Measurements from ENCODE around the gene DMRTA1.
A peak's percentile ranks its signal among the peaks of the same experiment; 100 is the strongest.
"Not testable (repeated sequence)": the region's sequence is repeated elsewhere in the genome, so short reads cannot be mapped to it uniquely, and the experiment has no call there.

DMRTA1 gene, protein sequence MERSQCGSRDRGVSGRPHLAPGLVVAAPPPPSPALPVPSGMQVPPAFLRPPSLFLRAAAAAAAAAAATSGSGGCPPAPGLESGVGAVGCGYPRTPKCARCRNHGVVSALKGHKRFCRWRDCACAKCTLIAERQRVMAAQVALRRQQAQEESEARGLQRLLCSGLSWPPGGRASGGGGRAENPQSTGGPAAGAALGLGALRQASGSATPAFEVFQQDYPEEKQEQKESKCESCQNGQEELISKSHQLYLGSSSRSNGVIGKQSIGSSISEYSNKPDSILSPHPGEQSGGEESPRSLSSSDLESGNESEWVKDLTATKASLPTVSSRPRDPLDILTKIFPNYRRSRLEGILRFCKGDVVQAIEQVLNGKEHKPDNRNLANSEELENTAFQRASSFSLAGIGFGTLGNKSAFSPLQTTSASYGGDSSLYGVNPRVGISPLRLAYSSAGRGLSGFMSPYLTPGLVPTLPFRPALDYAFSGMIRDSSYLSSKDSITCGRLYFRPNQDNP

DNA sequence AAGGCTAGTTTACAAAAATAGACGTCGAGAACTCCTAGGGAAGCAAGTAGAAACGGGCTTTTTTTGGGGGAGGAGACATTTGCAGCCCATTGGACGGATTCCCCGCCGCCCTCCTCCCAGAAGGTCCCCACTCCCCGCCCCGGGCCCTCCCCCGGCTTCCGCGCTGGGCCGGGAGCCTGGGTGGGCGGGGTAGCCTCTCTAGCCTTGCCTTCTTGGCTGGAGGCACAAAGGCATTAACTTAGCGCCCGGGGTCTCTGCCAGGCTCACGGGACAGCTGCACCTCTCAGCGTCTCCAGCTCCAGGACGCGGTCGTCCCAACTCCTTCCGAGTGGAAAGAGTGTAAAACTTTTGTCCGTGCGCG lies at the start of gene DMRTA1:
TSS of gene DMRTA1 (plus strand) at position 236 of the 361 bp plus-strand sequence. CDS start 242 bp downstream, outside the sequence.
- peak; percentile 75 for DNase-seq

DNA sequence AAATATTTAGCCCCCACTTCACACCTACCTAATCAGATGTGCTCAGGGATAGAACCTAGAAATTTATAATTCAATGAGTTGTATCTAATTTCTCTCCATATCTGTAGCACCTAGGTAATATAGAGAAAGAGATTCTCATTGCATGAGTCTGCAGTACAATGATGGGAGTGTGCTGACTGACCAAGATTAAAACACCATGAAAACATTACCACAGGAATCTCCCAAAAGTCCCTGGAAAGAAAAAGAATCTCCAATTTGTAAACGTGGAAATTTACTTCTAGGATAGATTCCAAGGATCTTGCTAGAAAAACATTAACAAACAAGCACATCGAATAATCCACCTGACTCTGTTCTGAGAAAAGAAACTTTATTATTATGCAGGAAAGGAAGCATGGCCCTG lies 45.0 kb upstream of the DMRTA1 start:
- no peak for DNase-seq

DNA sequence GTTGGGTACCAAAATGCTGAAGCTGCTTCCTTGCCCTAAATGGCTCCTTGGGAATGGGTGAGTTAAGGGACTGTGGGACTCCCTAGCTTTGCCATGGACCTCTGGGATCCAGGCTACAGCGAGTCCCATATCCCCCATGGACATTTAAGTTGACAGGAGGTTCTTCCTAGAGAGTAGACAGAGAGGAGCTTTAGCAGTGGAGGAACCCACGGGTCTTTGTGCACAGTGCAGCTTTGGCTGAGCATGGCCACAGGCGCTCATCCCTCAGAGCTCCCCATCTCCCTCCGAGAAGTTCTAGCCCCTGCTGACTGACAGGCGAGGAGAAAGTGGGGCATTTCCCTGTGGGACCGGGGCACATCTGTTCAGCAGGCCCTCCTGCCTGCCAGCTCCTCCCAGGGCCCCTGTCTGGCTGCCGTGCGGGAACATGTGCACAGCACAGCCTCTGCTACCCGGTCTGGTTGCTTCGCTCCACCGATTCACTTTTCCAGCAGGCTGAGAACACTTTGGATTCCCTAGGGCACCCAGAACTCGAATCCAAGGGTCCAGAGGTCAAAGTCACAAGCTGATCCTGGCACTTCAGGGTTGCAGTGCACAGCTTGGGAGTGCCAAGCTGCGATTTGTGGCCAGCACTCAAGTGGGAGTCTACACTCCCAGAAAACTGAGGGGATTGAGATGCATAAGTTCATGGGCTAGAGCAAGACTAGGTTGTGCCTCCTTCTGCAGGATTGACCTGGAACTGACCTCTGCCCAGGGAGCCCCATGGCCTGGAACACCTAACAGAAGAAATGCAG lies 40.6 kb upstream of the DMRTA1 start:
- no peak for DNase-seq

DNA sequence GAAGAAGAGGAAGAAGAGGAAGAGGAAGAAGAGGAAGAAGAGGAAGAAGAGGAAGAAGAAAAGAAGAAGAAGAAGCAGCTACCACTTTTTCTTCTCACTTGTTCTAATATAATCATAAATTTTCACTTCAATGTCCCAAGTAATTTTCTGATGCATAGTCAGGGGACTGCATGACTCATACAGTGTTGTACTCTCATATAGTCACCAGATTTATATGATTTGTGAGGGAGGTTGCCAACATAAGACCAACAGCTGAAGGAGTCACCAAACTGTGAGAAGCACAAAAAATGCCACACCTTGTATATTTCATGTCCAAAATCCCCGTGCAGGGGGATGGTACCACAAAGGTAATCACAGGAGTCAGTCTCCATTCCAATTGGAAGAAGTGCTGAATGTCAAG lies 32.7 kb upstream of the DMRTA1 start:
- no peak for DNase-seq

DNA sequence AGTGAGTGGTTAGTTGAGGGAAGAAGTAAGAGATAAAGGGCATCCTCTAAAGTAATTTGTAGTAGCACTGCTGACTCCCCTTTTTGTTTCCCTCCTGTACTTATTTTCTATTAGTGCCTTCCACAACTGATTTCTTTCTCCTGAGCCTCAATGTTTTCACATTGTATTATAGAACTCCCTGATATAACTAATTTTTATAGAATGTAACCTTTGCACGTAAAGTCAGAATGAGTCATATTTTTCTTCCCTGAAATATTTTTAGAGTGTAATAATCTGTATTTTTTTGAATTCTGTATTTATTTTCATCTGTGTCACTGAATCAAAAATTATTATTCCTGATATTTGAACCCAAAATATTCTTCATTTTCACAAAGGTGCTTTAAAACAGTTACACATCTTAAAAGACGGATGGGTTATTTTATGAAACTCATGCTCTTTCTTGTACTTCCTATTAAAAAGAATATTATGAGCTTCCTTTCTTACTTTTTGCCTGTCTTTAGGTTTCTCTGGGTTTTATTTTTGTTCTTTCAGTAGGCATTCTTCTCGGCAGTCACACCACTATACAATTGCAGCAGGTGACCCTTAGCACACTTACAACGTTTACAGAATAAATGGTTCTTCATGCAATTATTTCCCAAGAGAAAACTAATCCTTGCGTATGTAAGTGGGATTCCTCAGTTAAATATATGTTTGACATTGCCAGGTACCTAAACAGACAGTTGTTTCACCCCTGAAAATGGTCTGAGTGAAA lies 30.5 kb upstream of the DMRTA1 start:
- no peak for DNase-seq

DNA sequence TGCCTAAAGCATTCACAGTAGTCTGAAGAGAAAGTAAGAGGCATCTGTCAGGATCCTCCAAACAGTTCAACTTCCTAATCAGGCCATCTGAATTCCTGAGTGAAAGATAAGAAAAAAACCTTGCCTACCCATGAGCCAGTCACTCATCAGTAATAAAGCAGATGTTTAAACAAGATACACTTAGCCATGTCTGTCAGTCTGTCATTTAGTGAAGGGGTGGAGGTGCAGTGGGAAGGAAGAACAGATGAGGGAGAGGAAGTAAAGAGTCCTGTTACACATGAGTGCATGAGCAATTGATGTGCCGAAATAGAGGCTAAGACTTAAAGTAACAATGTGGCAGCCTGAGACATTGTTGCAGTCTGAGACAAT lies 29.9 kb upstream of the DMRTA1 start:
- no peak for DNase-seq

DNA sequence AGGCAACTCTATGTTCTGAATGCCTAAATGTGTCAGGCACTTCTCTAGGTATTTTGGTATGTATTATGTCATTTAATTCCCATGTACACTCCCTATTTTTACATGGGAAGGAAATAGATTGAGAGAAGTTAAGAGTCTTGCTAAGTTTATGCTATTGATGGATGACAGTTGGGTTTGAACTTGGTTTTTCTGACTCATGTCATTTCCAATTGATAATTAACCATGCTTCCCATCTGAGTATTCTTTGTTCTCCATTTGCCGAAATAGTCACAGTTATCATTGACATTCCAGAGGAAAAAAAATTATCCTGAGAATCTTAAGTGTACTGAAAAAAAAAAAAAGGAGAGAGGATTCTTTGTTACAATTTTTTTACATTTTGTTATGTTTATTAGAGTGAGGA lies 23.1 kb upstream of the DMRTA1 start:
- no peak for DNase-seq

DNA sequence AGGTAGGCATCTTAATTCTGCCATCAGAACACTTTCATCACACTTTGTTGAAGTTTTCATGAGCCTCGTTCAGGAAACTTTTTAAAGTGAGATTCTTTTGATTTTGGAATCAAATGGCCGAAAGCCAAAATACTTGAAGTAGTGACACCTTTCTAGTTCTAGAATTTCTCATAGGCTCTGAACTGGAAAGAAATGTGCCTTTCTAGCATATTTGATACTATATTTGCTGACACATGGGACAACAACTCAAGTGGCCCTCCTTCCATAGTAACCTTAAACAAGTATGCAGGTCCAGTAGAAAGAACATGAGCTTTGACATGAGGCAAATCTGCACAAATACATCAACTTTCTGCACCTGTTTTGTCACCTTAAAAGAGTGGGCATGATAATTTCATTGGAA lies 22.0 kb upstream of the DMRTA1 start:
- DNase-seq, result no peak

DNA sequence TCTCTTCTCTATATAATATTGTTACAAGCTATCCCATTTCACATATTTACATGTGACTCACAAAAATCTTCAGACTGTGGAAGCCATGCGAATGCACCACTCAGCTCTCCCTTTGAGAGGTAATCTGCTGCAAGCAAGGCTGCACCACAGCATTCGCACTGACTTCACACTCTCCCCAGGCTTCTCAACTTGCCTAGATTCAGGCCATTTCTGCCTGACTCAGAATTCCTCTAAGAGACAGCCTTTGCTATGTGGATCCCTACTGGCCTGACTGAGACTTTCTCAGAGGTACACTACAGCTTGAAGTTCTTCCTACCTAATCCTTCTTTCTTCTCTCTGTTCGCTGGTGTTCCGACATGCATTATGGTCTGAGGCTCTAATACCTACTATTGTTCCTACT lies 21.1 kb upstream of the DMRTA1 start:
- DNase-seq, result no peak

DNA sequence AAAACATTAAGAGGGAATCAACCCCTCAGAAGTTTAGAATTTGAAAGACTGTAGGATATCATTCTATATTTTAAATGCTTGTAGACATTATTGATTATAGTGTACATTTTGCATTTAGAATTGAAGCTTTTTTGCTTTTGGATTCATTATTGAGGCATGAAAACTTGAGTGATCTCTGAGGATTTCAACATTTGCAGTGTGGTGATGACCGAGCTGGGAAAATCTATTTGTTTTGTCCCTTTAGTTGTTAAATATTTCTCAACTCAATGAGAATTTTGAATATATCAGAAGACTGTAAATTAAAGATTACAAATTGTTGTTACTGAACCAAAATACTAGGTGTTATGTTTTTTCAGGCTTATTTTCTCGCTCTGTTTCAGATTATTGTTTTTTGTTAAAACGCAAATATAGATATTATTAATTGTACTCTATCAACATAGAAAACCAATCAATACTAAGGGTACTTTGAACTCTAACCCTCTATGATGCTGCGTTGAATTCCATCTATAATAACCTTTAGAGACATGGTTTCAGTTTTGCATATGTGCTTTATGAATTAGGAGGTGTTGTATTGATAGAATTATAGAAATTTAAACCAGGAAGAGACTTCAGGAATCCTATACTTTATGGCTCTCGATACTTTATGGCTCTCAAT lies 19.3 kb upstream of the DMRTA1 start:
- DNase-seq, result no peak

DNA sequence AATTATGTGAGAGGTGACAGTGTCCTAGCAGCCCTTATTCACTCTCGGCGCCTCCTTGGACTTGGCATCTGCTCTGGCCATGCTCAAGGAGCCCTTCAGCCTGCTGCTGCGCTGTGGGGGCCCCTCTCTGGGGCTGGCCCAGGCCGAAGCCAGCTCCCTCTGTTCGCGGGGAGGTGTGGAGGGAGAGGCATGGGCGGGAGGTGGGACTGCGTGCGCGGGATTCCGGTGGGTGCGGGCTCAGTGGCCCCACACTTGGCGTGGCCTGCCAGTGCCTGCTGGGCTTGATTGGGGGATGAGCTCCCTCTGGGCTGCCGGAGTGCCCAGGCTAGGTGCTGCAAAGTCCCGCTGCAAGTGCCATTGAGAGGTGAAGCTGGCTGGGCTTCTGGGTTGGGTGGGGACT lies 12.9 kb upstream of the DMRTA1 start:
- no peak for DNase-seq

DNA sequence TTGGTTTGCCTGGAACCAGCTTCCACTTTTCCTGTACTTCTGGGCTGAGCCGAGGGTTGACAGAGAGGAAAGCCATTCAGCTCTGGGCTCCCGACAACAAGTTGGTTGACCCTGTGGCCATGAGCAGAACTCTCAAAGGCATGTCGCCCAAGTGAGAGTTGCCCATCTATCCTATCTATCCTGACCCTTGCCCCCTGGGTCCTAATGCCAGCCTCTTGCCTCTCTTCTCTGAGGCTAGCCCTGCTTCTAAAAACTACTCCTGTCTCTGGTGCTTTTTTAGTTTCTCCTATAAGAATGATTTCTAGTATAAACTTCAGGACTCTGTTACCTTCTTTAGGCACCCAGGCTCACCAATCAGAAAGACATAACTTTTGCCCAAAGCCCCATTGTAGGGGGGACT lies 11.4 kb upstream of the DMRTA1 start:
- DNase-seq, result not testable (repeated sequence)

DNA sequence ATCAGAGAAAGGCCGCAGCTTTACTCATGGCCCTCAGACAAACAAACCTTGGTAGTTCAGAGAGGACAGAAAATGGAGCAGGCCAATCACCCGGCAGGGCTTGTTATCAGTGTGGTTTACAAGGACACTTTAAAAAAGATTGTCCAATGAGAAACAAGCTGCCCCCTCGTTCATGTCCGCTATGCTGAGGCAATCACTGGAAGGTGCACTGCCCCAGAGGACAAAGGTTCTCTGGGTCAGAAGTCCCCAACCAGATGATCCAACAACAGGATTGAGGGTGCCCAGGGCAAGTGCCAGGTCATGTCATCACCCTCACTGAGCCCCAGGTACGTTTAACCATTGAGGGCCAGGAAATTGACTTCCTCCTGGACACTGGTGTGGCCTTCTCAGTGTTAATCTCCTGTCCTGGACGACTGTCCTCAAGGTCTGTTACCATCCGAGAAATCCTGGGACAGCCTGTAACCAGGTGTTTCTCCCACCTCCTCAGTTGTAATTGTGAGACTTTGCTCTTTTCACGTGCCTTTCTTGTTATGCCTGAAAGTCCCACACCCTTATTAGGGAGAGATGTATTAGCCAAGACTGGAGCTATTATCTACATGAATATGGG lies 9.1 kb upstream of the DMRTA1 start:
- not testable (repeated sequence) for DNase-seq

DNA sequence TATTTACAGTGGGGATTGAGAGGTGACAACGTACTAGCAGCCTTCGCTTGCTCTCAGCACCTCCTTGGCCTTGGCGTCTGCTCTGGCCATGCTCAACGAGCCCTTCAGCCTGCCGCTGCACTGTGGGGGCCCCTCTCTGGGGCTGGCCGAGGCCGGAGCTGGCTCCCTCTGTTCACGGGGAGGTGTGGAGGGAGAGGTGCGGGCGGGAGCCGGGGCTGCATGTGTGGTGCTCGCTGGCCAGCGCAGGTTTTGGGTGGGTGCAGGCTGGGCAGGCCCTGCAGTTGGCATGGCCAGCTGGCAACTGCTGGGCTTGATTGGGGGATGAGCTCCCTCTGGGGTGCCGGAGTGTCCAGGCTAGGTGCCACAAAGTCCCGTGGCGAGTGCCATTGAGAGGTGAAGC lies 5.8 kb upstream of the DMRTA1 start:
- no peak for DNase-seq

DNA sequence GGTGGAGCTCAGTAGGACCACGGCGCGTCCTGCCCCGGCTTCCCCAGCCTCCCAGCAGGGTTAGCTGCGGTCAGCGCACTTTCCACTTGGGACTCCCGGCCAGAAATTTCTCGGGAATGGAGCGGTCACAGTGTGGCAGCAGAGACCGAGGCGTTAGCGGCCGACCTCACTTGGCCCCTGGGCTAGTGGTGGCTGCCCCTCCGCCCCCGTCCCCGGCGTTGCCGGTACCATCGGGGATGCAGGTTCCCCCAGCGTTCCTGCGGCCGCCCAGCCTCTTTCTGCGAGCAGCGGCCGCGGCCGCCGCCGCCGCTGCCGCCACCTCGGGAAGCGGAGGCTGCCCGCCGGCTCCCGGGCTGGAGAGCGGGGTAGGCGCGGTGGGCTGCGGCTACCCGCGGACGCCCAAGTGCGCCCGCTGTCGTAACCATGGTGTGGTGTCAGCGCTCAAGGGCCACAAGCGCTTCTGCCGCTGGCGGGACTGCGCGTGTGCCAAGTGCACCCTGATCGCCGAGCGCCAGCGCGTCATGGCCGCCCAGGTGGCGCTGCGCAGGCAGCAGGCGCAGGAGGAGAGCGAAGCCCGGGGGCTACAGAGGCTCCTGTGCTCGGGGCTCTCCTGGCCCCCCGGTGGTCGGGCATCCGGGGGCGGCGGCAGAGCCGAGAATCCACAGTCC lies 460 bp downstream of the DMRTA1 start:
- peak; percentile 51 for DNase-seq

DNA sequence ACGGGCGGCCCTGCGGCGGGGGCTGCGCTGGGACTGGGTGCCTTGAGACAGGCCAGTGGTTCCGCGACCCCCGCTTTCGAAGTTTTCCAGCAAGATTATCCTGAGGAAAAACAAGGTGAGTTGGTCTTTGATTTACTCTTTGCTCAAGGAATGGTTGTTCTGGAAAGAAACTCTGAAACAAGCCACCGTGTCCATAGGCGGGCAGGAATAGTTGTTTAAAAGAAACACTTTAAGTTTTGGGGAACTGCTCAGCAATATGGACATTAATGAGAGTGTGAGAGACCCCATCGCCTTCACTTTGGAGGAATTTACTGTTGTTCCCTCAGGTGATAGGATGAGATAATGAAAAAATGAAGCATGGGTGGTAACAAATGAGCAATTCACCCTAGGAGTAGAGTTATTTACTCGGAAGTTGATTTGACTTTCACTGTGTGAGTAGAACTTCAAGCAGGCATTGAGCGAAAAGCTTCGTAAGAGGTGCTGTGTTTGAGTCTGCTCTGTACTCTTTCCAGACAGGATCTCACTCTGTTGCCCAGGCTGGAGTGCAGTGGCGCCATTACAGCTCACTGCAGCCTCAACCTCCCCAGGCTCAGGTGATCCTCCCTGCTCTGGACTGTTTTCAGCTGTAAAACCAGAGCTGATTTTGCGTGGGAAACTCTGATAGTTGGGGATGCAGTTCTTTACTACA lies 1.1 kb downstream of the DMRTA1 start:
- no peak for DNase-seq

DNA sequence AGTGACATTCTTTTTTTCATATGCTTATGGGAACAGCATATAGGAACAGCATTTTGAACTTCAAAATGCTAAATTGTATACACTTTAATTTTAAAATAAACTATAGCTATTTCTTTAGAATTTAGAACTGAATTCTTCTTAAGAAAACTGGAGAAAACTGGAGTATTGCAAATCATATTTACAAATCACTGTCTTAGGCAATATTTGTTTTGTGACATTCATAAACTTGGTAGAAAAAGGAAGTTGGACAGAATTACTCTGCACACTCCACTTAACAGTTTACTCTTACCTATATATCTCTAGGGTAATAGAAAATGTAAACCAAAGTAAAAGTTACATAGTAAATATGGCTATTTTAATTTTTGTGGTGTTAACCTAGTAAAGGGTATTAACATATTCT lies 3.1 kb downstream of the DMRTA1 start:
- no peak for DNase-seq

DNA sequence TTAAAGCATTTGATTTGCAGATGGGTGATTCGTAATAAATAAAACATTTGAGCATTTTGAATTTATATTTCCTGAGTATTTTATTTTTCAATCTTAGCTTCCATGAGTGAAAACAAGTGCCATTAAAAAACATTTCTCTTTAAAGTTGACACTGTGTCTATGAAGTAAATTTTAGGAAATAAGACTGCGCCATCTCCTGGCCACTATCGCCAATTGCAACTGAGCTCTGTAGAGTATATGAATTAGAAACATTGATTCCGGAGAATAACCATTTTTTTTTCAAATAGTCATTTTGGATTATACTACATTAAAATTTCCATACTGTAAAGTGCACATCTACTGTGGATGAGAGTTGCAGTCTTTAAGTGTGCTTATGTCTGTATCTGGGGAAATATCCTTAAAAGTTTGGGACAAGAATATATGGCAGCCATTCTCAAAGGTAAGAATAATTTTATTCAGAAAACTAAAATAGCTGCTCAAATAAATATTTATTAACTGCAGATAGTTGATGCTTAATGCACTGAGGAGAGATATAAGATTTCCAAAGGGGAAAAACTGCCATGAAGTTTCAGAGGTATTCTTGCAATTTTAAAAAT lies 5.9 kb downstream of the DMRTA1 start:
- DNase-seq, result peak; percentile 53

DNA sequence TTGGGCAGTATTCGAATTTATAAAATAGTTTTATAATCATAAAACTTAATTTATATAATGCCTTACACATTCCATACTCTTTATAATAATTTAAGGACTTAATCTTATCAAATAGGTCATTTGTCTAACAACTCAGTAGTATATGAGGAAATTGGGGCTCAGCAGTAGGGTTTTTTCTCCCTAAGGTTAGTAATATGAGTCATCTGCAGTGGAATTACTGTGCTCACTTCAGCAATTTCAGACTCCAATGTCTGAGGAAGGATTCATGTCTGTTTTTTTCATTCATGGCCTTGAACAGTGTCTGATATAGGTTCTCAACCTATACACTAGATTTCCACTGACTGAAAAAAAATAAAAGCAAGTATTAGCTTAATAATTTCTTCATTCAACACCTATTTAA lies 7.4 kb downstream of the DMRTA1 start:
- DNase-seq, result no peak

DNA sequence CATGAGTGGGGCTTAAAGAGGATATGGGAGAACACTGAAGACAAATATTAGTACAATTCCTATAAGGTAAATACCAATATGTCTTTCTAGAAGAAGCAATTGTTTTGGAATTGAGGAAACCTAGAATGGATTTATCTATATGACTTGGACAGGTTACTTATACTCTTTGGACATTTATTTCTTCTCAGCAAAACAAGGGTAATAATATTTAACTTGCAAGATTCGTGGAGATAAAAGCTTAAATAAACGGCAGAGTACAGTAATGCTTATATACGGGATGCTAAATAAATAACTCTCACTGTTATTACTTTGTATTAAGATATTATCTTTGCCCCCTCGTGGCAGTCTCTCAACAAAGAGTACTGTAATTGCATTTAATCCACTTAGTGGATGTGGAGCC lies 8.6 kb downstream of the DMRTA1 start:
- no peak for DNase-seq

DNA sequence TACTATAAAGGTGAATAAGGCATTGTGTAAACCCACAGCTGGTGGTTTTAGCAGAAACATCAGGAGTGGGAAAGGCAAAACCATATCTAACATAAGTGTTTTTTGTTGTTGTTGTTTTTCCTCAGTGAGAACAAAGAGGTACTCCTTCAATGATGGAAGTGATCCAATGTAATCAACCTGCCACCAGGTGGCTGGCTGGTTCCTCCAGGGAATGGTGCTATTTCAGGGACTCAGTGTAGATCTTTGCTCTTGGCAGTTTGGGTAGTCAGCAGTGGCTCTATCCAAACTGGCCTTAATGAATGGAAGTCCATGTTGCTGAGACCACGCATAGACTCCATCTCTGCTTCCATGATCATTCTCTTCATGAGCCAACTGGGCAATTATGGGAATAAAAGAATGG lies 10.8 kb downstream of the DMRTA1 start:
- DNase-seq, result no peak
